Measurements from ENCODE around the gene STX18.
"Not testable (repeated sequence)": the region's sequence is repeated elsewhere in the genome, so short reads cannot be mapped to it uniquely, and the experiment has no call there.

Gene STX18

DNA sequence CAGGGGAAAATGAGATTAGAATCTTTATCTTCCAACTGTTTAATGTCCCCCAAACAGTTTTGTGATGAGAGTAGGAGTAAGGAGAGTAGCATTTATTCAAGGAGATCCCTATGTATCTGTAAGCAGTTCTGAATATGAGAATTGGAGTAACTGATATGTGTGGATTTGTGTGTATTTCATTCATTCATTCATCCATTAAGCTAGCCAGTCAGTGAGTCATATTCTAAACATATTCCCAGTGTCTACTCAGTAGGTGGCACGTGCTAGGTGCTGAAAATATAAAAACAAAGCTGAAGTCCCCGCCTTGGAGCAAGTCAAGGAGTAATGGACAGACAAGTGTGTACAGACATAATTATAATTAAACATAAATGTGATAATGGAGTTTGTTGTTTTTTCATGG, 12.4 kb upstream of the STX18 start:
- no peak for DNase-seq

DNA sequence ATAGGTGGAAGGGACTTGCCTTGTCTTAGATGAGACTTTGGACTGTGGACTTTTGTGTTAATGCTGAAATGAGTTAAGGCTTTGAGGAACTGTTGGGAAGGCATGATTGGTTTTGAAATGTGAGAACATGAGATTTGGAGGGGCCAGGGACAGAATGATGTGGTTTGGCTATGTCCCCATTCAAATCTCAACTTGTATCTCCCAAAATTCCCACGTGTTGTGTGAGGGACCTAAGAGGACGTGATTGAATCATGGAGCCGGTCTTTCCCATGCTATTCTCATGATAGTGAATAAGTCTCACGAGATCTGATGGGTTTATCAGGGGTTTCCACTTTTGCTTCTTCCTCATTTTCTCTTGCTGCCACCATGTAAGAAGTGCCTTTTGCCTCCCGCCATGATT, 10.2 kb upstream of the STX18 start:
- not testable (repeated sequence) for DNase-seq

DNA sequence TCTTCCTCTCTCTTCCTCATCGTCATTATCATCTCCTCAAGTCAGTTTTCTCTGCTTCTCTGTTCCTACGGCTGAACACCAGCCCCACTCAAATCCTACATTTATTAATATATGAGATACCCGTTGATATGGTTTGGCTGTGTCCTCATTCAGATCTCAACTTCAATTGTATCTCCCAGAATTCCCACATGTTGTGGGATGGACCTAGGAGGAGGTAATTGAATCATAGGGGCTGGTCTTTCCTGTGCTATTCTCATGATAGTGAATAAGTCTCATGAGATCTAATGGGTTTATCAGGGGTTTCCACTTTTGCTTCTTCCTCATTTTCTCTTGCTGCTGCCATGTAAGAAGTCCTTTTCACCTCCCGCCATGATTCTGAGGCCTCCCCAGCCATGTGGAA, 8.3 kb upstream of the STX18 start:
- not testable (repeated sequence) for DNase-seq

DNA sequence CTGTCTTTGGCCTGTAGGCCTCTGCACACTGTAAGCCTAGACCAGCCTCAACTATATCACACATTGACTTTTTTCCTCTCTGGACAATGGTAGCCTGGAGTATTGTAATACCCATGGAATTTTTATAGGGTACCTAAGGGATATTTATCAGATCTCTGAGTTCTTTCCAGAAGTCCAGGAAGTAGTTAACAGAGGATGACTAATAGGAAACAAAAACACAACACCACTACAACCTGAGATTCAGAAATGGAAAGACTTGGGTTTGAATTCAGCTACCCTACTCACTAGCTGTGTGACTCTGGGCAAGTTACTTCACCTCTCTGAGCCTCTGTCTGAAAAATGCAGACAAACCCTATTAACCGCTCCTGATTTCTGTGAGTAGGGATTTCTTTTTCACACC, 7.7 kb upstream of the STX18 start:
- no peak for DNase-seq

DNA sequence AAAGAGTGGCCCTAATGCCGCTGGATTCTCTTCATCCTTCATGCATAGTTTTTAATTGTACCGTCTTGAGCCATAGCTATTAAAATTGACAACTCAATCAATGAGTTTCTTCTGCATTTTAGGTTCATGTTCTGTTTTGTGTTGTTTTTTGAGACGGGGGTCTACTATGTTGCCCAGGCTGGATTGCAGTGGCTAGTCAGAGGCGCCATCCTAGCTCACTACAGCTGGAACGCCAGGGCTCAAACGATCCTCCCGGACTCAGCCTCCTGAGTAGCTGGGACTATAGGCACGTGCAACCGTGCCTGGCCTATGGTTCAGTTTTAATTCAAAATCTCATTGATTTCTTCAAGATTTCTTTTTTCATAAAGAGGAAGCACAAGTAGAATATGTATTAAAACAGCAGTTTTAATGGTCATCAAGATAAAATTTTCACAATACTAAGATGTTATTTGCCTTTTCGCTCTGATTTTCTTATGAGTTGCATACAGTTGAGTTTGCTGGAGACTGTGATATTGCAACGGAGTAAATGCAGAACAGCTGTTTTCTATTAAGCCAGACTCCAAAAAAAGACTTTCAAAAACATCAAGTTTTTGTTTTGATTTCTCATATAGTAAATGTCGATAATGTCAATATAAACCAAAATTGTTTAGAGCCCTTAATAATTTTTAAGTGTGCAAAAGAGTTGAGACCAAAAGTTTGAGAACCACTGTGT, 1.1 kb upstream of the STX18 start:
- DNase-seq = peak; percentile 75

DNA sequence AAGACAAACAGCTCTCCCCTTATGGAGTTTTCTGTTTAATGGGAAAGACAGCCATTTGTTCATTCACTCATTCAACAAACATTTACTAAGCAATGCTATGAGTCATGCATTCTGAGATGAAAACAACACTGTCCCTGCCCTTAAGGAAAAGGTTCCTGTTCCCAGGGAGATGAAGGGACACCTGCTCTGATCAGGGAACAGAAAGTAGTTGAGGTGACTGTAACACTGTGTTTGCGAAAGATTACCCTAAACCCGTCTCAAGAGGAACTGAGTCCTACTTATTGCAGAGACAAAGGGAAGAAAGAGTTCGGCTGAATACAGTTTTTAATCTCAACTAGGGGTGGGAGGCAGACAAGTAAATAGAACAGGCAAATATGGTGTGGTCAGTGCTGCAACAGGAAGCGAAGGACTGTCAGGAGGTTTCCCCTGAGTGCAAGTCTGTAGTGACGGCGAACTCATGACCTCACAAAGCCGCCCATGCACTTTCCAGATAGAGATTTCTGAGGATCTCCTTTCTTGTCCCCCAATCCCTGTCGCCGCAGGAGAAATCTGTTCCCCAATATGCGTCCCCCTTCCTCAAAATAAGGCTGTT, 712 bp downstream of the STX18 start:
- DNase-seq = peak; percentile 96

DNA sequence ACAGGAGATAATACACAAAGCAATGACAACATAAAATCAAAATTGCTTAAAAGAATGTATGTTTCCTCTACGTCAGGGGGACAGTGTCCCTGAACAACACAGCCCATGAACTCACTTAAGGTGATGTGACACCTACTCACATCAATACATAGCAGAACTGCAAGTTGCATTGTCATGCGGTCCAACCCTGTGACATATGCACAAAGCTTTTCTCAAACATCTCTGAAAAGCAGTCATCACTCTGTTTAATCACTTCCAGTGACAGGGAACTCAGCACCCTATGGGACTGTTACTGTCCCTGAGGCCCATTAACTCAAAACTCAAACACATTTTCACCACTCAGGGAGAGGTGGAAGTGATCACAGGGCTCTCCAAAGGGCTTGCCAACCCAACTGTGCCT, 2.4 kb downstream of the STX18 start:
- DNase-seq = peak; percentile 17

DNA sequence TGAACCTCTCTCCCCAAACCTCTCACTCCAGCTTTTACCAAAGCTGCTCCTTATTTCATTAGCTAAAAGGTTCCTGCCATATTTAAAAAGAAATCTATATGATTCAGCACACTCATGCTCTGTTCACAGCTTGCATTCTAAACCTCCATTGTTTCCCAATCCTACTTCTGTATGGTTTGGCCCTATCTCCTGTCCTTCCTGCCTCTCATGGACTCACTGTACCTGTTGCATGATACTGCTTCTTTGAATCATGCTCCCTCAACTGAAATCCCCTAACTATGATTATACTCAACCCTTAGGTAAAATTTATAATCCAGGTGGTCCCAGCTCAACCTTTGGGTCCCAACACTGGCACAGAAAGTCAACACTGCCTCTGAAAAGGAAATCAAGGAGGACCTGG, 6.3 kb downstream of the STX18 start:
- DNase-seq = no peak

DNA sequence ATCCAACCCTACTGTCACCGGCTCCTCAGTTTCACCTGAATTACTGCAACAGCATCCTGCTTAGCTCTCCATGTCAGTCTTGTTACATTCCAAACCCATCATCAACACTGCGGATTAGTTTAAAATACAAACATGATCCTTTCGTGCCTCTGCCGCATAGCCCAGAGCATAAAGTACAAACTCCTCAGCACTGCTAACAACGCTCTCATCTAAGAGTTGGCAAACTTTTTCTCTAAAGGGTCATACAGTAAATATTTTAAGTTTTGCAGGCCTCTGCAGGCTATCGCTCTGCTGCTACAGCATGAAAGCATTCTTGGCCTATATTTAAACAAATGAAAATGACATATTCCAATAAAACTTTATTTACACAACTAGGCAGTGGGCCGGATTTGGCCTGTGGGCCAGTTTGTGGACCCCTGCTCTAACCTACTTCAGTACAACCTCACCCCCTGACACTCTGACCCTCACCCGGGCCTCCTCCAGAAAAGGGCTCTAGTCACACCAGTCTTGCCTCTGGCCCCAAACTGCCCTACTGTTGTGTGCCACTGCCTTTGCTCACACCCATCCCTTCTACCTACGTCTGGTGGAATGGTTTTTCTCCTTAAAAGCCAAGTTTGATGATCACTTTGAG, 7.2 kb downstream of the STX18 start:
- DNase-seq = no peak

DNA sequence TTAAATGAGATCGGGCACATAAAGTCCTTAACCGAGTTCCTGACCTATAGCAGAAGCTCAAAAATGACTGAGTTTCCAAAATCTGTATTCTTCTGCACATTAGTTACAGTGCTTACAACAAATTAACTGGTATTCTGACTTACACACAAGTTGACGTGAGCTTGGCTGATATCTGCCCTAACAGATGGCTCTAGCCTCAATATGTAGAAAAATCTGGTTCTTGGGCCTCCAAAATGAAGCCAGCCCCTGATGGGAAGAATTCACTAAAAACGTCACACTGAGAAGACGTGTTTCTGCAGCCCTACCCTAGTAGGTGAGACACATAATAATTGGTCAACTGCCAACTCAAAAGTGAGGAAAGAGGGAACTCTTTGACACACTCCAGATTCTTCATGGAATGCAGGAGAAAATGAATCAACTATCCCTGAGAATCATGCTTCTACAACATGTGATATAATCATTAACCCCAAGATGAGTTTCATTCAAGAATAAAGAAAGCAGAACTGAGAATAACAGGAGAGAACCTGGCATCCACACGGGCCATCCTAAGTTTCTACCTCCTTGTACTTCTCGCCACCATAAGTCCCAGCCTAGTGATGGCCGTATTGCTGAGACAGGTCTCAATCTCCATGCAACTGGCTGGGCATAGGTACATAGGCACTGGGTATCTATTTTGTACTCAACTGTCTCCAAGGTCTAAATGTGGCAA, 8.2 kb downstream of the STX18 start:
- no peak for DNase-seq

DNA sequence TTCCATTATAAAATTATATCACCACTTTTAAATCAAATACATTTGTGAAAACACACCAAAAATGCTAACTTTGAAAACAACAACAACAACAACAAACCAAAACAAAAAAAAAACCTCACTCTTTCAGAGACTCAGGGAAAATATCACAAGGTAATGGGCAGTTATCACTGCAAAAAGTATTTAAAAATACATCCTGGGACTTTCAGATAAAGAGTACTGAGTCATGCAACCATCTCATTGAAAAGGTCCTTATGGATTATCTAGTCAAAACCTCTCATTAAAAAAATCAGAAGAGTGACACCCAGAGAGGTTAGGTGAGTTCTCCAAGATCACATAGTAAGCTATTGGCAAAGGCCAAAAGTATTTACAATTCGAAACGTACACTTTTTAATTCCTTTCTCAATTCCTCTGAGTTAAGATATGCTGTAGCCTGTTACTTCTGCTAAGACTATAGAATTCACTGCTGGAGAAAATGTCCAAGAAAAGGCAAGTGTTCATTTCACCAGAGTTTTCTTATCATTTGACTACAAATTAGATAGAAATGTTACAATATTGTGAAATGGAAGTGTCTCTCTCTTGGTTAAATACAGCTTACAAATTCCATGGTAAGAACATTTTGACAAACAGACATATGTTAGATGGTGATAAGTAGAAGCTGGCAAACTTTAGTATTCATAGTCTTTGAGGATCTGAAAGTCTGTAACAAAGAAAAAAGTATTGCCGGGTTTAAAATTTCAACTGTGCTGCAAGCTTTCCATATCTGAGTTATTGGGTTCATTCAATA, 9.3 kb downstream of the STX18 start:
- DNase-seq = no peak

DNA sequence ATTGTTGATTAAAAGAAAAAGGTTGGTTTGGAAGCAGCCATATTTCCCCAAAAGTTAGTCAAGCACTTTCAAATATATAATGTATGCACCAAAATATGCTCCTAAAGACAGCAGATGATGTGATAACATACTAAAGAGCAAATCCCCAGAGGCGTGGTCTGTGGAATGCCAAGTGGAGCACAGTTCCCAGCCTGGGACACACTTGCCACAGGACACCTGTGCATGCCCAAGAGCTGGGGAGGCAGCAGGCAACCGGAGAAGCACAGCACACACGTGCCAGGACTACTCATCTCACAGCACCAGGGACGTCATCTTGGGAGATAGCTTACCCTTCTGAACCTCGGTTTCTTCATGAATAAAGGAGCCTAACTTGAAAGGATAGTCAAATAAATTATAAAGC, 12.5 kb downstream of the STX18 start:
- no peak for DNase-seq

DNA sequence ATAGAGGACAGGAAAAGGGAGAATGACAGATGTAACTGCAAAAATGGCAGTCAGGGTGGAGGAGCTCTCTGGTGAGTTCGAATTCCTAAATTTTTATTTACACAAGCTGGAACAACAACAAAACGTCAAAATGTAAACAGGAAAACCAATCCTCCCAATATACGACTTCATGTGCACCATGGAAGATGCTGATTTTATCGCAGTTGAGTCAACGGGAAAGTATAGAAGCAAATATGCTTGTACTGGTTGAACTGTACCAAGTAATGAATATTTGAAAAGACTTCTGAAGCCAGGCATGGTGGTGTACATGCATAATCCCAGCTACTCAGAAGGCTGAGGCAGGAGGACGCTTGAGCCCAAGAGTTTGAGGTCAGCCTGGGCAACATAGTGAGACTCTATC, 15.4 kb downstream of the STX18 start:
- DNase-seq = no peak

DNA sequence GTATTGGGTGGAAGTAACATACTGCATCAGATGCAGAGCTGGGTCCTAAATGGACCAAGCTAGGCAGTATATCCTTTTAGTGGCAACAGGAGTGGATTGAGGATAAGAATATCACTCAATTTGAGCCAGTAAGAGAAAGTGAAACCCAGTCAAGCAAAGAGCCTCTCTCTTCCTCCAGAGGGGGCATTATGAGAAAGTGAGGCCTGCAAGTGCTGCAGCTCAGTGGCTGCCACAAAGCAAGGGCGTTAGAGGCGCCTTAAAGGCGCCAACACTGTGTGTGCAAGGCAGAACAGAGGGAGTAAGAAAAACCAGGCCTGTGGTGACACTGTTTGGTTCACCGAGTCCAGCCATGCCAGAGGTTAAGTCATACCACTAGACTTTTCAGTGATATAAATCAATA, 17.5 kb downstream of the STX18 start:
- peak; percentile 17 for DNase-seq

DNA sequence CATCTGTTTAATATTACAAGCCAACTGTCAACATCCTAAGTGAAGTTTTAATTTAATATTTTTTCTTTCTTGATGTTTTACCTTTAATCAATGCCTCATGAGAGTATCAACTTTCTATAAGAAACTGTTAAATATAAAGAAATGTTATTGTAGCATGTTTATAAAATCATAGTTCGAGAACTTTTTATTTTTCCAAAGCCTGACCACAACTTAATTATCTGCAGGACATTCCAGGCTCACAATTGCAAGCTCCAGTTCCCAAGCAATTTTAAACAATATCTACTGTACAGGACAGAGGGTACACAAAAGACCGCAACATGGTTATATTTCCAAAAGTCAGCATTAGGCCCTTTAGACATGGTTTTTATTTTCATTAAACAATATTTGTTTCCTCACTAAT, 20.1 kb downstream of the STX18 start:
- no peak for DNase-seq

DNA sequence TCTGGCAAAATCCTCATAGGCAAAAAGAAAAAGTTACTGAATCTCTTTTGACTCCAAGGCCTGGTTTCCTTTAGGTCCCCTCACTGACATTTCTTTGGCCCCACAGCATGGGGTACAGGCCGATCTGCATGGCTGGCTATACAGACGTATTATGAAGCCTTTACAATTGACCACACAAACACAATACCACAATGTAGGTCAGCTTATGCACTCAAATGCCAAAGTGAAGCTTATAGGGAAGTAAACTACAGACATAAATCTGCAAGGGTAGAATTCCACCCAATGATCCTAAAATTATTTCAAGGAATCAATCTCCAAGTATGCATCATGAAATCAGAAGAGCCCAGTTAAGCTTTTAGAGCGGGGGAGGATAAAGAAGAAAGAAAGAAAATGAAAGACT, 20.7 kb downstream of the STX18 start:
- DNase-seq = no peak

DNA sequence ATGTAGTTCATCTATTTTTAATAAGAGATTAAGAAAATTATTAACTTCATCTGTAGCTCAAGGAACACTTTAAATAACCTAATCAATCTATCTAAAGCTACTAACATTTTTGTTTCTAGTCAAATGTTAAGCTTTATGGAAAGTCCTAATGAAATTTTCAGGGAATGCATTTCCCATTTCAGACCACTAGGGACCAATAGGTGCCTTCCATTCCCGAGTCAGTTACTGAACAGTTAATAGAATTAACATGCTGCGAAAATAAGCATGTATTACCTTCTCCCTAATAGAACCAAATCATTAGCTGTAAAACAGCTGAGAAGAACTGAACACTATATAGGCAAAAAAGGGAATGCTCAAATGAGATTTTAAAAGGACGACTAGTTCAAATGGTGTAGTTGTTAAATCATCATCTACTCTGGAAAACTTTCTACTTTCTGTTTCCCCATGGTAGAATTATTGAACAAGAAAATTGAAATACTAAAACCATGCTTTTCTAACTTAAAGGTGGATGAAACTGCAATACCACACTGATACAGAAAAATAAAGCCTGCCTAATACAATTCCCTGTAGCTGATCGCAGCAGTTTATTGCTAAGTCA, 22.5 kb downstream of the STX18 start:
- DNase-seq = peak; percentile 61

DNA sequence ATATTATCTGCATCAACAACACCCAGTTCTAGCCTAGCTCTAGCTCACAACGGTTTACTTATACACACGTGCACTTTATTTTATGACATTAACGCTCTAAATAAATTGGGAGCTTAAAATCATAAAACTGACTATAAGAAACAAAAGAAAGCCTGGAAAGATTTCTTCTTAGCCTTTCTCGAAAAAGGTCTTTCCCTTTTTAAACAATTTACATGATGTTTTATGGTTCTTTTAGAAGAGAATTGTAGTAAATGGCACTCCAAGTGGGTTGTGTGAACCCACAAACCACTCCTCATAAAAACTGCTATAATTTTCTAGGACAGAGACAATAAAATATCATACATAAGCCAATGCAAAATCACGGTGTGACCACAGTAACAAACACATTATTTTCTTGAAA, 23.1 kb downstream of the STX18 start:
- DNase-seq = no peak

DNA sequence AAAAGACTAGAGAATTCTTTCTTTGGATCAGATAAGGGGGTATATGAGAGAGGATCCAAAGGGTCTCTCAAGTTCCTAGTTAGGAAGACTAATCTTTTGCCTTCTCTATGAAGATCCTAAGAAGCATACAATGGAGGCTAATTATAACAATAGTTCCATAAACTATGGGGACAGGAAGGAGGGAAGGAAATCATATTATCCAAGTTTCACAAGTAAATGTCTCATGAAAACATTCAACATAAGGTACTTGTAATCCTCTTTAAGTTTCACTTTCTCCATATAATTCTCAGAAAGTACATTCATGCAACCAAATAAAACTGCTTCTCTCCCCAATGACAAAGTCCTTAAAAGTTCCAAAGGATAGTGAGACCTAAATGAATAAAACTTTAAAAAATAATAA, 27.1 kb downstream of the STX18 start:
- no peak for DNase-seq

DNA sequence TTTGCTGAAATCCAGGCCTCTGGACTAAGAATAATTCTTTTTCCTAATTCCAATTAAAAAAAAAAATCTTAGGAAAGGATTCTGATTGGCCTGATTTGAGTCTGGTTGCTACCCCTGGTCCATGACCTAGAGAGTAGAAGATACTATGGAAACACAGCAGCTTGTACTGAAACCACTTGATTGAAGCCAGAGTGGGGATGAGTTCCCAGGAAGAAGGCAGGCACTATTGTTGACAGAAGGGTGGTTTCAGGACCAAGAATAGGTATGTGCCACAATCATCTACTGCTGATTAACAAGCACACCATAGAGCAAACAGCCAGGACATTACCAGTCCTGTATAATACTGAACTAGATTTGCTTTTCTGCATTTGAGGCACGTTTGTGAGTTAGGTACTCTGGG, 29.6 kb downstream of the STX18 start:
- no peak for DNase-seq

DNA sequence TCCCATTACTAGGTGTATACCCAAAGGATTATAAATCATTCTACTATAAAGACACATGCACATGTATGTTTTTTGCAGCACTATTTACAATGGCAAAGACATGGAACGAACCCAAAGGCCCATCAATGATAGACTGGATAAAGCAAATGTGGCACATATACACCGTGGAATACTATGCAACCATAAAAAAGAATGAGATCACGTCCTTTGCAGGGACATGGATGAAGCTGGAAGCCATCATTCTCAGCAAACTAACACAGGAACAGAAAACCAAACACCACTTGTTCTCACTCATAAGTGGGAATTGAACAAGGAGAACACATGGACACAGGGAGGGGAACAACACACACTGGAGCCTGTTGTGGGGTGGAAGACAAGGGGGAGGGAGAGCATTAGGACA, 31.2 kb downstream of the STX18 start:
- DNase-seq = not testable (repeated sequence)

DNA sequence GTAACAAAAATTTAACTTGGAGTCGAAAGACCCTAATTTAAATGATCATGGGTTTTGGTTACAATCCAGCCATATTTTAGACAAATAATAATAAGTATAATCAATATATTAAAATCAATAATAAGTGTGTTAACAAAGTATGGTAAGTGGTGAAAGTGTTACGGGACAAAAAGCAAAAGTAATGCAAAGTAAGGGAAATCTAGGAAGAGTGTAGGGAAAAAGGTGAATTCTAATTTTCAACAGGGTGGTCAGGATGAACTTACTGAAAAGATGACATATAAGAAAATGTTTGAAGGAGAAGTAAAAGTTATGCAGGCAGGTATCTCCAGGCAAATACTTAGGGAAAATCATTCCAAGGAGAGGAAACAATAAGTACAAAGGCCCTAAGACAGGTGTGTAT, 32.3 kb downstream of the STX18 start:
- DNase-seq = no peak

DNA sequence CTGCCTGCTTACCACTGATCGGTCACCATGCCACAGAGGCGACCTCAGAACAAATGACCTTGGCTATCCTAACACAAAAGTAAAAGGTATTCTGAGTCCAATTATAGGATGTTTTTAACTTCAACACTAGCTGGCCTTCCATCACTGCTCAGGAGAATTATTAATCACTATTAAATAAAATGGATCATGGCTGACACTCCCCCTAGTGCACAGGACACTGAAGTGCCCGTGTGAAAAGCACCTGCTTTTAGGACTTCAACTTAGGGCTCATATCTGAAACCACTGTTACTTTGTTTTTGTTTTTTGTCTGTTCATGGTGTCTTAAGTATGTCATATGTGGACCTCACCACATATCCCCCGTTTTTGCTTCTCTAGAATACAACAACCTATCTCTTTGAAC, 33.9 kb downstream of the STX18 start:
- peak; percentile 34 for DNase-seq

Data from DMS53 (cell line).